ENCODE results near the gene CERS6.

DNA sequence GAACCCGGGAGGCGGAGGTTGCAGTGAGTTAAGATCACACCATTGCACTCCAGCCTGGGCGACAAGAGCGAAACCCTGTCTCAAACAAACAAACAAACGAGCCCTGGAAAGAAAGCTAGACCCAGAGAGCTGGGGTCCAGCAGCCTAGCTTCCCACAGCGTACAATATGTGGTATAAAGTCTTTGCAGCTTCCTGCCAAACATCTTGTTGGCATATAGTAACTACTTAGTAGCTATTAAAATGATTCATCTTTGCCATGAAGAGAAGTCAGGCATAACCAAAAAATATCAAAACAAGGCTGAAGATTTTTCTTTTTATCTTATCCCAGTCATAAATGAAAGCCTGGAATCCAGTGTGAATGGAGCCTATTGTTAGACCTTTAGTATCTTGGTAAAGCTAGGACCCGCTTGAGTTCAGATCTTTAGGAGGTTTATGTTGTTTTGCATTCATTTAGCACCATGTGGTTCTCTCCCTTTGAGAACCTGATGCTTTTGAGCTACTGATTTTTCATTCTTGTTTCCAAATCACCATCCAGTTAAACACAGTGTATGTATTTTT is 206.7 kb downstream of the CERS6 start:
- TF ChIP-seq POLR2AphosphoS5 (IDR thresholded peaks at IDR 0.05; ENCODE audit: borderline replicate concordance, low read depth, low read length) (no peak), EZH2 (IDR thresholded peaks at IDR 0.05) (no peak)

Measured in SK-N-MC (cell line).